Epithelial cell of esophagus (primary cell): Measurements from ENCODE around the gene PAX7.

ENCODE experiments used
- DNase-seq: peaks from one replicate; pipeline ENCODE4 v3.0.0; 2010; ENCODE audit warnings: low read depth
- H3K4me3 ChIP-seq: 2 replicates; pipeline ENCODE4 v1.5.1; 2011; ENCODE audit warnings: mild to moderate bottlenecking, low read length, control low read depth
- TF ChIP-seq, protein P1 (sequence below): IDR thresholded peaks from 2 replicates; pipeline ENCODE4 v1.5.1; 2011; ENCODE audit warnings: low read depth, mild to moderate bottlenecking, low read length, control low read depth, inconsistent platforms; ENCODE audit not compliant: insufficient read depth; ENCODE audit errors: missing control alignments

PAX7 gene

GRCh38 chr1:18727956-18728355 is 97.3 kb downstream of the PAX7 start:
- no peak for DNase-seq
- H3K4me3 ChIP-seq = no peak overlapping the region
- TF ChIP-seq, protein P1, sequence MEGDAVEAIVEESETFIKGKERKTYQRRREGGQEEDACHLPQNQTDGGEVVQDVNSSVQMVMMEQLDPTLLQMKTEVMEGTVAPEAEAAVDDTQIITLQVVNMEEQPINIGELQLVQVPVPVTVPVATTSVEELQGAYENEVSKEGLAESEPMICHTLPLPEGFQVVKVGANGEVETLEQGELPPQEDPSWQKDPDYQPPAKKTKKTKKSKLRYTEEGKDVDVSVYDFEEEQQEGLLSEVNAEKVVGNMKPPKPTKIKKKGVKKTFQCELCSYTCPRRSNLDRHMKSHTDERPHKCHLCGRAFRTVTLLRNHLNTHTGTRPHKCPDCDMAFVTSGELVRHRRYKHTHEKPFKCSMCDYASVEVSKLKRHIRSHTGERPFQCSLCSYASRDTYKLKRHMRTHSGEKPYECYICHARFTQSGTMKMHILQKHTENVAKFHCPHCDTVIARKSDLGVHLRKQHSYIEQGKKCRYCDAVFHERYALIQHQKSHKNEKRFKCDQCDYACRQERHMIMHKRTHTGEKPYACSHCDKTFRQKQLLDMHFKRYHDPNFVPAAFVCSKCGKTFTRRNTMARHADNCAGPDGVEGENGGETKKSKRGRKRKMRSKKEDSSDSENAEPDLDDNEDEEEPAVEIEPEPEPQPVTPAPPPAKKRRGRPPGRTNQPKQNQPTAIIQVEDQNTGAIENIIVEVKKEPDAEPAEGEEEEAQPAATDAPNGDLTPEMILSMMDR = no peak

DNA sequence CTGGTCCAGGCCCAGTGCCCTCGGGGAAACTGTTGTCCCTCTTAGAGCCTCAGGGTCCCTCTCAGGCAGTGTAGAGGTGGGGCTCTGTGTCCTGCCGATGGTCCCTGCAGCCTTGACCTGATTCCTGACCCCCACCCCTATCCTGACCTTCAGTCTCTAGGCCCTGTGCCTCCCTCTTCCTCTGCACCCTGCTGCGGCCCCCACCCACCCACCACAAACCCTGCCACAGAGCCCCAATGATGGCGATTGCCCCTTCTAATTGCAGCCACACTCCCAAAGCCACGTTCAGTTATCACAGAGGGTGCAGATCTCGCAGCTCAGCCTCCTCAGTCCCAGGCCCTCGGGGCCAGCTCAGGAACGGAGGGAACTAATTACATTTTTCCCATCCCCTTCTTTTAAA is 99.7 kb downstream of the PAX7 start:
- DNase-seq = no peak
- TF ChIP-seq, protein P1 = no peak
- no peak overlapping the region for H3K4me3 ChIP-seq

GRCh38 chr1:18731148-18731547 is 100.5 kb downstream of the PAX7 start:
- TF ChIP-seq, protein P1 = no peak
- DNase-seq = no peak
- H3K4me3 ChIP-seq = no peak overlapping the region

DNA sequence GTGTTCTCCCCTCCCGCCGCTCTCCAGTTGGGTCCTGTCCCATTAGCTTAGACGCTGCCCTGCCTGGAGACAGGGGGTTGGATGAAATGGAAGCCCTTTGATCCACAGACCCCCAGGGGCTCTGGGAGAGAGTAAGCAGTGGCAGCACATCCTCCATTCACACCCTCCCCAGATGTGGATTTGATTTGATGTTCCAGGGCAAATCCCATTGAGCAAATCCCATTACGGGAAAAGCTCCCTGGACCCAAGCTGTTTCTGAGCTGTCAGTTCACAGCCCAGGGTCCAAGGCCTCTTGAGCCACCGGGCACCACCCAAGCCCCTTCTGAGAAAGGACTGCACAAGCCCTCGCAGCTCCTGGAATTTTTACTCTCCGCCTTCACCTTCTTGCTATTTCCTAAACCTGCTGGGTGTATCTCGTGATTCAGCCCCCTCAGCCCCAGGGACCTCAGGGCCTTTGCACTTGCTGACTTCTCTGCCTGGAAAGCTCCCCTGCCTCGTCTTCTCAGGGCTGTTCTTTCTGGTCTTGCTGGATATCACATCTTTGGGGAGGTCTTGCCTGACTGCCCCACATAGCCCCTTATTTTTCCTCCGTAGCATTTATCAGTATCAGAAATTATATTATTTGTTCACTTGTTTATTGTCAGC is 101.1 kb downstream of the PAX7 start:
- no peak overlapping the region for H3K4me3 ChIP-seq
- TF ChIP-seq, protein P1 = no peak
- DNase-seq = no peak

DNA sequence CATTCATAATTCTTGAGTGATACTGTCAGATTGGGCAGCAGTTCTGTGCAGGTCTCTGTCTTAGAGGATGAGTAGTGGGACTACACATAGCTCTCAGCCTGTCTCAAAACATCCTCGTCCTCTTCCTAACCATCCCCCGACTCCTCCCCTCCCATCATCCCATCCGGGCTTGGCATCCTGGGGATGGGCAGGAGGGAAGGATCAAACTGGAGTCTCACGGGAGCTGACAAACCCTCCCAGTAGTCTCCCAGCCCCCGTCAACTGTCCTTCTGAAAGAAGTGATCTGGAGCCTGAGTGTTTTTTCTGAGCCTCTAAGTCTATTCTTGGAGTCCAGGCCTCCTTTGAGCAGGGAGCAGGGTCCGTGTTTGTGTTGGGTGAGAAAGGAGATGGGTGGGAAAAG is 102.0 kb downstream of the PAX7 start:
- no peak overlapping the region for H3K4me3 ChIP-seq
- no peak for DNase-seq
- TF ChIP-seq, protein P1 = no peak

DNA sequence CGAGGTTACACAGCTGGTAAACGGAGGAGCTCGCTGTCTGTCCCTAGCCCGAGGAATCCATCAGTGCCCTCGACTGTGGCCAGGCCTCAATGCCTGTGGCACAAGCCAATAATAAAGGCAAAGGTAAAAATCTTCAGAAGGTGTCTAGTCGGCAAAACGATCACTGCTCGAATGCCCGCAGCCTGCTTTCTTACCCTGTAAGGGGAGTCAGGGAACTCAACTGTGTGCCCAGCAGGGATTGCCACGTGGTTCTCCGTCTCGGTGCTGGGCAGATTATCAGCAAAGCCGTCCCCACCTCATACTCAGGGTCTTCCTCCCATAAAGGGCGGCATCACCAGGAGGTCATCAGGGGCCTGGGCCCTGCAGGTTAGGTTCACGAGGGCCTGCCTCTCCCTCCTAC is 103.4 kb downstream of the PAX7 start:
- H3K4me3 ChIP-seq = no peak overlapping the region
- TF ChIP-seq, protein P1 = no peak
- DNase-seq = no peak
